GM12878 (cell line): ENCODE results near the gene GEMIN7.
"Not testable (repeated sequence)": the region's sequence is repeated elsewhere in the genome, so short reads cannot be mapped to it uniquely, and the experiment has no call there.

ENCODE experiments used
- CREB1 ChIP-seq: IDR thresholded peaks from 2 replicates; pipeline ENCODE4 v1.6.1; 2012; ENCODE audit warnings: low read depth, mild to moderate bottlenecking, inconsistent platforms
- EP300 ChIP-seq, 2 experiments: fragments of 150-350 bp in 1 of 2; IDR thresholded peaks; 2 replicates each; pipeline ENCODE4 v1.6.1; 2011 to 2012; ENCODE audit warnings: low read depth in 2 of 2, low read length in 2 of 2, borderline replicate concordance in 1 of 2, improper control_type of control experiment in 1 of 2, inconsistent platforms in 1 of 2; ENCODE audit not compliant: control insufficient read depth in 1 of 2
- EZH2 ChIP-seq: IDR thresholded peaks from 2 replicates; pipeline ENCODE4 v1.6.1; 2012; ENCODE audit warnings: low read depth, mild to moderate bottlenecking, control low read depth, inconsistent platforms, low read length, borderline replicate concordance; ENCODE audit not compliant: control insufficient read depth
- POLR2A ChIP-seq: IDR thresholded peaks from 2 replicates; pipeline ENCODE4 v1.6.1; 2011; ENCODE audit warnings: low read depth, mild to moderate bottlenecking, low read length
- RFX5 ChIP-seq: IDR thresholded peaks from 2 replicates; pipeline ENCODE4 v1.6.1; 2011; ENCODE audit warnings: low read depth, low read length, improper control_type of control experiment
- TAF1 ChIP-seq: IDR thresholded peaks from 2 replicates; pipeline ENCODE4 v1.6.1; 2011; ENCODE audit warnings: mild to moderate bottlenecking, low read depth, low read length, borderline replicate concordance
- TF ChIP-seq, protein P1 (sequence below): IDR thresholded peaks from 2 replicates; pipeline ENCODE4 v1.6.1; 2012; ENCODE audit warnings: low read depth, low read length, improper control_type of control experiment
- TF ChIP-seq, protein P2 (sequence below): IDR thresholded peaks from 2 replicates; pipeline ENCODE4 v1.6.1; 2011; ENCODE audit warnings: borderline replicate concordance, low read depth, mild to moderate bottlenecking, moderate library complexity, mixed read lengths, low read length; ENCODE audit not compliant: insufficient read depth; ENCODE audit errors: extremely low read length

DNA sequence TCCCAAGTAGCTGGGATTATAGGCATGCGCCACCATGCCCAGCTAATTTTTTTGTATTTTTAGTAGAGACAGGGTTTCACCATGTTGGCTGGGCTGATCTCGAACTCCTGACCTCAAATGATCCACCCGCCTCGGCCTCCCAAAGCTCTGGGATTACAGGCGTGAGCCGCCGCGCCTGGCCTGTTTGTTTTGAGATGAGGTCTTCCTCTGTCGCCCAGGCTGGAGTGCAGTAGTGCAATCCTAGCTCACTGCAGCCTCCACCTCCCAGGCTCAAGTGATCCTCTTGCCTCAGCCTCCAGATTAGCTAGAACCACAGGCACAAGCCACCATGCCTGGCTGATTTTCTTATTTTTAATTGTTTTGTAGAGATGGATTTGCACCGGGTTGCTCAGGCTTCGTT, 27.3 kb downstream of the GEMIN7 start:
- TF ChIP-seq EP300 (IDR thresholded peaks at IDR 0.05; ENCODE audit: borderline replicate concordance in 1 of 2, control insufficient read depth in 1 of 2, low read depth in 2 of 2, low read length in 2 of 2); POLR2A; RFX5; TAF1; EZH2; CREB1: not testable (repeated sequence)
- TF ChIP-seq, protein P1, sequence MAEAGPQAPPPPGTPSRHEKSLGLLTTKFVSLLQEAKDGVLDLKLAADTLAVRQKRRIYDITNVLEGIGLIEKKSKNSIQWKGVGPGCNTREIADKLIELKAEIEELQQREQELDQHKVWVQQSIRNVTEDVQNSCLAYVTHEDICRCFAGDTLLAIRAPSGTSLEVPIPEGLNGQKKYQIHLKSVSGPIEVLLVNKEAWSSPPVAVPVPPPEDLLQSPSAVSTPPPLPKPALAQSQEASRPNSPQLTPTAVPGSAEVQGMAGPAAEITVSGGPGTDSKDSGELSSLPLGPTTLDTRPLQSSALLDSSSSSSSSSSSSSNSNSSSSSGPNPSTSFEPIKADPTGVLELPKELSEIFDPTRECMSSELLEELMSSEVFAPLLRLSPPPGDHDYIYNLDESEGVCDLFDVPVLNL = not testable (repeated sequence)
- TF ChIP-seq, protein P2, sequence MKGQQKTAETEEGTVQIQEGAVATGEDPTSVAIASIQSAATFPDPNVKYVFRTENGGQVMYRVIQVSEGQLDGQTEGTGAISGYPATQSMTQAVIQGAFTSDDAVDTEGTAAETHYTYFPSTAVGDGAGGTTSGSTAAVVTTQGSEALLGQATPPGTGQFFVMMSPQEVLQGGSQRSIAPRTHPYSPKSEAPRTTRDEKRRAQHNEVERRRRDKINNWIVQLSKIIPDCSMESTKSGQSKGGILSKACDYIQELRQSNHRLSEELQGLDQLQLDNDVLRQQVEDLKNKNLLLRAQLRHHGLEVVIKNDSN = not testable (repeated sequence)
